HG03175 (cell line): ENCODE data around the gene CARNS1.
"Not testable (repeated sequence)": the region's sequence is repeated elsewhere in the genome, so short reads cannot be mapped to it uniquely, and the experiment has no call there.

ENCODE experiments used
- ATAC-seq: cut with Tn5 transposase; IDR thresholded peaks from one replicate; pipeline ENCODE4 v1.9.1; 2021; ENCODE audit warnings: mild to moderate bottlenecking, moderate library complexity; ENCODE audit not compliant: unreplicated experiment

The CARNS1 gene

DNA sequence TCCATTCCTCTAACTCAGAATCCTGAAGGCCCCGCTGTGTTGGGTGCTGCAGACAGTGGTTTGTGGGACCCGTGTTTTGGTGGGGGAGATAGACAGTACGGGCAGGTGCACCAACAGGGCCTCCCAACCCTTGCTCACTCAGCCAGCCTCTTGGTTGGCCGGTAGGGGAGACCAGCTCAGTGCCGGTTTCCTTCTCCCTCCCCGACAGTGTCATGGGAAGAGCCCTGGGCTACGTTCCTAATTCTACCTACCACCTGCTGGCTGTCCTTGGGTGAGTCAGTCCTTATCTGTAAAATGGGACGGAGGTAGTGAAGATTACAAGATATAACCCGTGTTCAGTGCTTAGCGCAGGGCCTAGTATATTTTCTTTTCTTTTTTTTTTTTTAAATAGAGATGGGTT is 47.7 kb downstream of the CARNS1 start:
- no peak for ATAC-seq

DNA sequence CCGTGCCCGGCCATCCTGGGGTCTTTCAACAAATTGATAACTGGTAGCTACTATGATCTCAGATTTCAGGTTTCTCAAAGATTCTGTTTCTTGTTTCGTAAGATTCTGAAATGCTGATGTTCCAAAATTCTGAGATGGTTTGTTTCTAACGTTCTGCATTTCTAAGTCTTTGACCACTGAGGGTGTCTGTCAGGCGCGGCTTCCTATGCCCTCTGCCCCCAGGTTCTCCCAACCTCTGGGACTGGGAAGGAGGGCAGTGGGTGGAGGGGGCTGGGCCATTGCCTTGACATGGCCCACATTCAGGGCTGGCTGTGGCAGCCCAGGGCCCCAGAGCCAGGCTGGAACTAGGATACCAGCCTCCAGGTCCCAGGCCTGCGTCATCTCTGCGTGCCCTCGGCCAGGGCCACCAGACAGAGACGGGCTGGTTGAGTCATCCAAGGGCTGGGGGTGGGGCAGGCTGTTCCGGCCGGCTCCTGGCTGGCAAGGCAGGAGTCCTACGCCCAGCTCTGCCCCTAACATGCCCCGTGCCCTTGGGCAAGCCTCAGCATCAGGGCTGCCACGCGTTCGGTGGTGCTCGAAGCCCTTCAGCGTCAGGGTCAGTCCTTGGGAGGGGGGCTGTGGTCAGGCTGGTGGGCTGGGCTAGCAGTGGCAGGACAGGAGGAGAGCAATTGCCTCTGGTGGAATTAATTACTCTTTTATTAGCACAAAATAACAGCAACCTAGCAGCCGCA is 48.4 kb downstream of the CARNS1 start:
- ATAC-seq, result no peak

DNA sequence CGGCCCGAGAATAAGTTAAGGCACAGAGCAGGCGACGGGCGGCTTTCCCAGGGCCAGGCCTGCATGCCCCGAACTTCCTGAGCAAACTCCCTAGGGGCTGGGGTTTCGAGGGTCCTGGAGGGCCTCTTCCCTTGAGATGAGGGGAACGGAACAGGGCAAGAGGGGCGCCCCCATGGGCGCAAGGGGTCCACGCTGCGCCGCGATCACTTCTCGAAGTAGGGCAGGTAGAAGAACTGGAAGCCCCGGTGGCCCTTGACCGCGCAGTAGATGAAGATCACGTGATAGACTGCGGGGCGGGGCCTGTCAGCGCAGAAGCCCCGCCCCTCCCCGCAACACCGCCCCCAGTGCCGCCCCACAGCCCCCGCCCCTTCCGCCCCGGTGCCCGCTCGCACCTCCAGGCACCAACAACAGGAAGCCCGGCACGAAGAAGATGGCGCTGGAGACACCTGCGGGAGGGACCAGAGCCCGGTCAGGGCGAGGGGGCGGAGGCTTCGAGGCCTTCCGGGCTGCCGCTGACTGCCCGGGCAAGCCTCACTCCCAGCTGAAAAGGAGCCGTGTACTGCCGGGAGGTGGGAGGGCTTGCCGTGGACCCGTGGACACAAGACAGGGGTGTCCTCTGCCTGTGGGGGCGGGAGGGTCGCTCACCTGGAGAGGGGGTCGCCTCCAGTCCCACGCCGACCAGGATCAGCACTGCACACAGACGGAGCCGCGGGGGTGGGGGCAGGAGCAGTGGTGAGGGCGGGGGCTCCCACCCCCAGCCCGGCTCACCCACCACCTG is 49.1 kb downstream of the CARNS1 start:
- ATAC-seq, result peak; percentile 55

DNA sequence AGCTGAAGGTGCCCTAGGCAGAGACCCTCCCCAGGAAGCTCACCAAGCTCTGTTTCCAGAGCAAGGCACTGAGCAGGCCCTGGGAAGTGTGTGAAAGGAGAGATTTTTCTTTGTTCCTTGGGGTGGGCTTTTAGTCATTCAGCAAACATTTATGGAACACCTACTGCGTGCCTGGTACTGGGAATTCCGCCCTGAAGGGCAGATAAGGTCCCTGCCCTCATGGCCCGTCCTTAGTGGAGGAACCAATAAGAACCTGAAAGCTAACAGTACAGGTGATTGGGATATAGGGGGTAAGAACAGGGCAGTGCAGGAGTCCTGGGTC is 49.7 kb downstream of the CARNS1 start:
- ATAC-seq, result no peak

DNA sequence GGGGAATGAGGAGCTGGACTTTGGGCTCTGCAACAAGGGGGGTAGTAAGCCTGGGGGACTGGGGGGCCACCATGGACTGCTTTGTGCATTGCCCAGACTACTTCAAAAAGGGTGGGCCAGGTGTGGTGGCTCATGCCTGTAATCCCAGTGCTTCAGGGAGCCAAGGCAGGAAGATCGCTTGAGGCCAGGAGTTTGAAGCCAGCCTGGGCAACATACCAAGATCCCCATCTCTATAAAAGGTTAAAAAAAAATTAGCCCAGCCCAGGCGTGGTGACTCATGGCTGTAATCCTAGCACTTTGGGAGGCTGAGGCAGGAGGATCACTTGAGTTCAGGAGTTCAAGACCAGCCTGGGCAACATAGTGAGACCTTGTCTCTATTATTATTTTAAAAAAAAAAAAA is 50.1 kb downstream of the CARNS1 start:
- ATAC-seq, result not testable (repeated sequence)

DNA sequence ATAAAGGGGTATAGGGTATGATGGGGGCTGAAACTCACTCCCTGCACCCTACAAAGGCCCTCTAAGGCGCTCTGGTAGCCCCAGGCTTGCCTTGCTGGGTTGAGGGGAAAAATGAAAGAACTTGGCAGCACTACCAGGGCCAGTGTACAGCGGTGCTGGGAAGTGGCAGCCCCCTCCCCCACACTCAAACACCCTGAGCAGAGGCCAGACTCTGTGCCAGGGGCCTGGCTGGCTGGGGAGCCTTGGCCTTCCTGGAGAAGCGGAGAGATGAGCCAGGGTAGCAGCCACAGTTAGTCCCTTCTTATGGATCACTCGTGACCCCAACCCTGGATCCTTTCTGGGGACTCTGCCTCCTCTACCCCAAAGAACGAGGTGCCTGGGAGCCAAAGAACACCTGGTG is 50.9 kb downstream of the CARNS1 start:
- no peak for ATAC-seq

DNA sequence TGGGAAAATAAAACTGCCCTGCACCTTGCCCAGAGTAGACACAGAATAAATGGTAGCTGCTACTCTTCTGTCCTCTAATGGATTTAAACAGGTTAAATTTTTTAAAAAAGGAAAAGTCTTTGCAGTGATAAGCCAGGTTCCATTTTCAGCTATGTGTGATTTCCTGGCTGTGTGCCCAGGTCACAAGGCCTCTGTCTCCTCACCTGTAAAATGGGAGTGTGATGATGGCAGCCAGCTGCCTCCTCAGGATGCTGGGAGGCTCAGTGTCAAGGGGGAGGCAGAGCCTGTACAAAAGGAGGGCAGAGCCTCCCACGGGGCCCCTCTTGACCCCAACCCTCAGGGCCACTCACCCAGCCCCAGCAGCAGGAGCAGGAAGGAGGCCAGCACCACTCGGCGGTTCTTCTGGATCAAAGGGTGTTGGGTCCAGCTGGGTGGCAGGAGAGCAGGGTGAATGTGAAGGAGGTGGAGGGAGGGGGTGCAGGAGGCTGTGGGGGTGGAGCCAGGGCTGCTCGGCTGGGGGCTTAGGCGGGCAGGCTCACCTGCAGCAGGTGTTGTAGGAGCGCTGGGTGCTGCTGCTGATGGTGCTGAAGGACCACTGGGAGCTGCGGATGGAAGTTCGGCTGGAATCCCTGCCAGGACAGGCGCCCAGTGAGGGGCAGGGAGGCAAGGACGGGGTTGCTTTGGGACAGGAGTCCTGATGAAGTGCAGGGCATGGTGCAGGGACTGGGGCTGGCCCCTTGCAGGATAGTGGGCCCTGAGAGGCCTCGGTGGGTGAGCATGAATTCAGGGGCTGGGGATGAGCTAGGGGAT is 51.7 kb downstream of the CARNS1 start:
- ATAC-seq, result no peak

DNA sequence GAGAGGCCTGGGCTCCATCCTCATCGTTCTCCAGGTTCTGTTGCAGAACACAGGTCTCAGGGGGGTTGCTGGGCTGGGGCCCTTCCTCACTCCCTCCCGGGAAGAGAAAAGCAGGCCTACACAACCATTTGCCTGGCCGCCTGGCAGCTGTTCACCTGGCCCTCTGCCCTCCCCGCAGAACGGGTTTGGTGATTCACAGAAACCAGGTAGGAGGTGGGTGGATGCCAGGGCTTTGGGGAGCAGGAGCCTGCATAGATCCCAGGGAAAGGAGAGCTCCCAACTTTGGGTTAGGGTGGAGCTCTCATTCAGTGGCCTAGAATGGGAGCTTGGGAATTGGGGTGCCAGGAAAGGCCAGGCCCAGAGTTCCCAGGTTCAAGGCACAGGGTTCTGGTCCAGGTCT is 52.6 kb downstream of the CARNS1 start:
- no peak for ATAC-seq

DNA sequence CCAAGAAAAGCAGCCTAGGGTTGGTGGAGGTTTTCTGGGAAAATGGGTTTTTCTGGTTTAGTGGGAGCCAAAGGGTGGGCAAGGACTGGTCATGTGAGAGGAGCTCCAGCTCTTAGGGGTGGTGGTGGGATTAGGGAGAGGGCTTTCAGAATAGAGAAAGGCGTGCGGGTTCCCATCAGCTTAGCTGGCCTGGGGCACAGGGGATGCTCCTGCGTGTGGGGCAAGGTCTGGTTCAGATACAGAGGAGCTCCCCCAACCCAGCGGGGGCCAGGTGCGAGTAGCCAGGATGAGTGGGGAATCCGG is 52.9 kb downstream of the CARNS1 start:
- no peak for ATAC-seq

DNA sequence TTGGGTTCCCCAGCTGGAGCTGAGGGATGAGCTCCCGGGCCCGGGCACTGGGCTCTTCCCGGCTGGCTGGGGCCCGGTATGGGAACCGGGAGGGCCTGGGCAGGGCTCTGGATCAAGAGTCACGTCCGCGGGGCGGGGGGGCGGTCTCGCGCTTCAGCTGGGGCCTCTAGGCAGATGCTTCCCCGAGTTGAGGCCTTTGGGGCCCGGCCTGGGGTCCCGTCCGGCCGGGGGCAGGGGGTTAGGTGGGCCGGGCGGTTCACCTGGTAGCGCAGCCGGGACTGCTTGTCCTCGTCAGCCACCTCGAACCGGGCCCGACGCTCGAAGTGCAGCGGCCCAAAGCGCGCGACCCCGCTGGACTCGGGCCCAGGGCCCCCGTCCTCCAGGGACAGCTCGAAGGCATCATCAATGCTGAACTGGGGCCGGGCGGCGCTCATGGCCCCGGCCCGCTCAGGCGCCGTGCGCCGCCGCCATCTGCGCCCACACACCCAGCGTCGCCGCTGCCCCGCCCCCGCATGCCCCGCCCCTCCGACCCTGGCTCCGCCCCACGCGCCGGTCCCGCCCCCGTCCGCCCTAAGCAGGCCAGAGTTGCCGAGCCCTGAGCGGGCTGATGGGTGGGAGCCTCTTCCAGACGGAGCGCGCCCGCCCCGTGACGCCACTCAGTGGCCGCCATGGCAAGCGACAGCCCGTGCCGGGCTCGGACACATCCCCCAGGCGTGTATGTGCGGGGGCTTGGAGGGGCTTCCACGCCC is 53.5 kb downstream of the CARNS1 start, which contains the start of gene TMEM134:
TSS of gene TMEM134 (minus strand) at position 493 of the 749 bp plus-strand sequence. CDS start at position 434, 59 bp downstream.
- peak; percentile 72 for ATAC-seq

DNA sequence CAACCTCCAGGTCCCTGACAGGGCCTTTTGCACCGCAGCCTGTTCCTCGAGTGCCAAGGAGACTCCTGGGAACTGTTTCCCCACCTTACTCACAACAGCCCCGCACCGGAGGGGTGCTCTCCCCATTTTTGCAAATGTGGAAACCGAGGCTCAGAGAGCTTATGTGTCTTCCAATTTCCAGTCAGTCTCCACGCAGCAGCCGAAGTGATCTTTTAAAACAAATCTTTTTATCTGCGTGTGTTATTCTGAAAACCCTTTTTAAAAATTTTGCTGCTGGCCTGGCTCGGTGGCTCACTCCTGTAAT is 54.0 kb downstream of the CARNS1 start:
- no peak for ATAC-seq

DNA sequence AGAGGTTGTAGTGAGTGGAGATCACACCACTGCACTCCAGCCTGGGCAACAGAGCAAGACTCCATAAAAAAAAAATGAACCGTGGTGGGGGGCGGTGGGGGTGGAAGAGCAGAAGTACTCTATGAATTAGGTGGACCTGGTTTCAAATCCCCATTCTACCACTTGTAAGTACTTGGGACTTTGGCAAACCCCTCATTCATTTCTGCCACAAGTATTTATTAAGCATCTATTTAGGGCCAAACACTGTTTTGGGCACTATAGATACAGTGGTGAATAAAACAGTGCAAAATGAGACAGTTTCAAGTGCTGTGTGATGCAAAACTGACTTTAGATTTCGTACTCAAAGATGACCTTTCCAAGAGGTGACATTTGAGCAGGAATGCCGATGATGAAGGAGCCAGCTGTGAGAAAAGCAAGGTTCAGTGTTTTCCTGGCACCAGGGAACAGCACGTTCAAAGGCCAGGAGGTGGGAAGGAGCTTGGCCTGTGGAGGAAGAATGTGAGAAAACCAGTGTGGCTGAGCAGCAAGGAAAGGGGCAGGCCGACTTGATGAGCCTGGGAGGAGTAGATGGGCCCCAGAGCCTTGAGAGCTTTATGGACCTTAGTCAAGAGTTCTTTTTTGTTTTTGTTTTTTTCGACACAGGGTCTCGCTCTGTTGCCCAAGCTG is 55.0 kb downstream of the CARNS1 start:
- no peak for ATAC-seq

DNA sequence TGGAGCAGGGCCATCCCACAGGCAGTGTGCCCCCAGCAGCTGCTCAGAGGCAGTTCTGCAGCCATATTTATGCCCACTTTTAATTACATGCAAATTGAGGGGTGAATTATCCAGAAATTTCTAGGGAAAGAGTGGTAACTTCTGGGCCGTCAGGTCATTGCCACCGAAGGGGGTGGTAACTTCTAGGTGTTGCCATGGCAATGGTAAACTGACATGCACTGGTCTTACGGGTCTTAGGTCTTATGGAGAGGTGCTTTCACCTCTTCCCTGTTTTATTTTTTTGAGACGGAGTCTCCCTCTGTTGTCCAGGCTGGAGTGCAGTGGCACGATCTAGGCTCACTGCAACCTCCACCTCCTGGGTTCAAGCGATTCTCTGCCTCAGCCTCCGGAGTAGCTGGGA is 57.4 kb downstream of the CARNS1 start:
- no peak for ATAC-seq
